ENCODE results near the gene LSM14B.
"Not testable (repeated sequence)": the region's sequence is repeated elsewhere in the genome, so short reads cannot be mapped to it uniquely, and the experiment has no call there.

LSM14B gene

GRCh38 chr20:62114894-62115293, 7.4 kb upstream of the LSM14B start:
- DNase-seq = no peak

GRCh38 chr20:62115800-62116407, 6.4 kb upstream of the LSM14B start:
- DNase-seq = not testable (repeated sequence)

GRCh38 chr20:62116558-62117361, 5.5 kb upstream of the LSM14B start:
- DNase-seq = no peak

- no peak for DNase-seq
Observed at GRCh38 chr20:62117362-62117646, 5.0 kb upstream of the LSM14B start.

- peak; percentile 65 for DNase-seq
Observed at GRCh38 chr20:62117658-62118057, 4.6 kb upstream of the LSM14B start.

GRCh38 chr20:62118113-62119043, 3.9 kb upstream of the LSM14B start:
- DNase-seq = no peak

- DNase-seq = no peak
Observed at GRCh38 chr20:62119115-62119514, 3.2 kb upstream of the LSM14B start.

GRCh38 chr20:62119591-62120364, 2.5 kb upstream of the LSM14B start:
- no peak for DNase-seq

- DNase-seq = no peak
Observed at GRCh38 chr20:62120365-62120762, 1.9 kb upstream of the LSM14B start.

GRCh38 chr20:62120990-62121775, 1.1 kb upstream of the LSM14B start:
- no peak for DNase-seq

GRCh38 chr20:62122654-62123449, 577 bp downstream of the LSM14B start:
- peak; percentile 38 for DNase-seq

GRCh38 chr20:62123450-62124118, 1.3 kb downstream of the LSM14B start:
- DNase-seq = no peak

GRCh38 chr20:62126141-62126540, 3.9 kb downstream of the LSM14B start:
- no peak for DNase-seq

- no peak for DNase-seq
Observed at GRCh38 chr20:62127799-62128198, 5.5 kb downstream of the LSM14B start.

GRCh38 chr20:62128502-62128901, 6.2 kb downstream of the LSM14B start:
- no peak for DNase-seq

GRCh38 chr20:62129731-62130531, 7.7 kb downstream of the LSM14B start:
- no peak for DNase-seq

GRCh38 chr20:62131560-62132320, 9.5 kb downstream of the LSM14B start:
- DNase-seq = no peak

GRCh38 chr20:62132421-62132820, 10.1 kb downstream of the LSM14B start:
- no peak for DNase-seq

Measured in activated CD4-positive, alpha-beta T cell treated with anti-CD3 and anti-CD28 coated beads, Interleukin-10, Interleukin-2, amounts not matched to agents 100 ng/mL and 50 ng/mL, durations not matched to agents 16 hours and 8 hours (primary cell).